NCI-H2029 (cell line): ENCODE data around the gene SLIT3.

Source experiments
- DNase-seq: peaks from one replicate; lab custom pipeline; 2025; lab: John Stamatoyannopoulos, UW

The SLIT3 gene

GRCh38 chr5:169174923-169175322 lies 126.0 kb downstream of the SLIT3 start:
- DNase-seq = no peak

DNA sequence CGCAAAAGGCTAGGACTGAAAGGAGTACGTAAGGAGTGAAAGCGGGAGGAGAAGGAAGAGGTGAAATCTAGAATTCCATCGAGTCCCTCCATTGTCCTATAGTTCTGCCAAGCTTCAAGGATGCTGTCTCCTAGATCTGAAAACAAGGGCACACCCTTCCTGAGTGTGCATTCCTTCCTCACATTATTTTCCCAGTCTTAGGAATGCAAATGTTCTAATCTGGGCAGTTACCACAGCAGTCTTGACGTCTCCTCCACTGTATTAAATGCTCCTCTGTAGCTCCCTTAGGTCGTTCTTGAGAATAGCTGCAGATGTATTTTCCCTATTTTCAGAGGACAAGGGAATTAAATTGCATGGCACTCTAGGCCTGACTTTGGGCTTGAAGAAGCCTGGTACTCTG lies 127.6 kb downstream of the SLIT3 start:
- no peak for DNase-seq

- DNase-seq = no peak
These were observed 129.4 kb downstream of the SLIT3 start for GRCh38 chr5:169171515-169171914.

DNA sequence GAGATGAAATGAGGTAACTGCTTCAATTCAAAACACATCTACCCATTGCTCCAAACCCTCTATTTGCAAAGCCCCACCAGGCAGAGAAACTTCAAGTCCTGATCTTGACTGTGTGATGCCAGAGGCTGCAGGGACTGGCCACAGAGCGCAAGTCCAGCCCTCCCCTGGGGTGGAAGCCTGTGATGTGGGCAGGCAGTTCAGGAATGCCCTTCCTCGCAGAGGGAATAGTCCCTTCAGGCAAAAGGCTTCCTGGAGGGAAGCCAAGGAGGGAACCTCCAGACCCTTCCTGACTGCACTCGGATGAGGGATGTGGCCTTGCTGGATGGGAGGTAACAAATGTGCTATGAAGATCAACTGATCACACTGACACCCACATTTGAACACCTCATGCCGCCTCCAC lies 131.2 kb downstream of the SLIT3 start:
- DNase-seq = no peak

- no peak for DNase-seq
These were observed 132.7 kb downstream of the SLIT3 start for GRCh38 chr5:169168280-169168679.

DNA sequence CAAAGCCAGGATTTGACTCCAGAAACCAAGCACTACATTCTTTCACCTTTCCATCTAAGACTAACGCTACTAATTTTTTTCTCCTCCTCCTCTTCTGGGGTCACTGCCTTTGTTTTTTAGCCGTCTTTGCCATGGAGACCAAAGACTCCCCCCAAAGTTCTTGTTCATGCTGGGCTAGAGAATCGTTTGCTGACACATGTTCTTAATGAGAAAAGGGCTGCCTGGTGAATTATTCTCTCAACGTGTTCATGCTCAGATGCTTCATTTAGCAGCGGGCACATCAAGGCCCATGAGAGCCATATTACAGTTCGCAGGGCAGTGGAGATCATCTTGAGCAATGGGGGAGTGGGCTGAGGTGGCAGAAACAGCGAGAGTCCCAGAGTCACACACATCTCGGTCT lies 134.9 kb downstream of the SLIT3 start:
- no peak for DNase-seq

DNA sequence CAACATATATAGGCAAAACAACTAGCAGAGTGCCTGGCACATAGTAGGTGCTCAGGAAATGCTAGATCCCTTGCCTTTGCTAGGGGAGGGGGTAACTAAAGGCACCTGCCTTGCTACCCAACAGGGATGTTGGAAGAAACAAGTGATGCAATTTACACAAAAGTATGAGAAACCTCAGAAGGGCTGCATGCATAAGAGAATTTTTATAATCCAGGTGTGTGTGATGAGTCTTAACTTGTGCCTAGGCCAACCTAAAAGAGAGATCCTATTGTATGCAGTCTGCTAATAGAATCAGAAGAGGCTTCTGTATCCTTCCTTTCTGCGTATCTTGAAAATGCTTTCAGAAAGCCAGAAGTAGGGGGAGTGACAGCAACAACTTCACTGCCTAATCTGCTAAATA lies 135.9 kb downstream of the SLIT3 start:
- no peak for DNase-seq

- no peak for DNase-seq
These were observed 136.4 kb downstream of the SLIT3 start for GRCh38 chr5:169164481-169164925.

GRCh38 chr5:169162407-169162806 lies 138.5 kb downstream of the SLIT3 start:
- DNase-seq = no peak

DNA sequence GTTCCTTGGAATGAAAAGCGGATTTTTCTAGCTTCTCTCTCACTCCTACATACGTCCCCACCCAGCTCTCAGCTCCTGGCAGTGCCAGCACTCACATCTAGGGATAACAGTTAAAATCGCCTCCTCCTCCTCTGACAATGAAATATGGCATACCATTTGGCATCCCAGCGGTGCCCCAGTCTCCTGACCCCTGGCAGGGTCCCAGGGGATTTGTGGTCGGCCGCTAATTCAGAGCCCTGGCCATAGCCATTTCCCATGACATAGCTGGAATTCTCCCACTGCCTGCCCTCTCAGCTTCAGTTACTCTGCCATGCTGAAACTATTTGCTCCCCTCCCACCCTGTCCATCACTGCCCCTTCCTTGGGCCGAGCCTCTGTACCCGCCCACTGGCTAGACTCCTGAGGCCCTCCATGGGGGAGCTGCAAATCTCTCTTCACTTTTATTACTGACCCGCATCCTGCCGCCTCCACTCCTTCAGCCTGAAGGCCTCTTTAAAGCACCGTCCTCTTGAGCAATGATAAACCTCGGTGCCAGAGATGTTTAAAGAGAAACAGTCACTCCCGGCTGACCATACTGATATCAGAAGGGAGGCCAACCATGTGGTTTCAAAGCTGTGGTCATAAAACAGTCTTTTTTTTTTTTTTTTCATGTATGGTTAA lies 139.8 kb downstream of the SLIT3 start:
- no peak for DNase-seq

- DNase-seq = no peak
These were observed 140.5 kb downstream of the SLIT3 start for GRCh38 chr5:169160405-169160901.

- no peak for DNase-seq
These were observed 142.2 kb downstream of the SLIT3 start for GRCh38 chr5:169158764-169159163.

DNA sequence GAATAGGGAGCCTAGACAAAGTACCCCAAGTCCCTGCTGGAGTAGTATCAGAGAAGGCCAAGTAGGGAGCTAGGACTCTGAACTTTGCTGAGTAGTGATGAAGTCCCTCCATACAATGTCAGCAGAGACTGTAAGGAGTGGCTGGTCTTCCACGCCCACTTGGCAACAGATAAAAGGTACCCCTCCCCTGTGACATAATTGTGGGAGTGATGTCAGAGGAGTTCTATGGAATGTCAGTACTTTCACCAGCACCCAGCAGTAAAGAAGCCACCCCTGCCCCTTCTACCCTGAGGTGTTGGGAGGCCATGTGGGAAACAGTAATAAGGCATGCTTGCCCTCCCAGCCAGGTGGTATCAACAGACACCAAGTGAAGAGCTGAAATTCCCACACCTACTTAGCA lies 143.9 kb downstream of the SLIT3 start:
- no peak for DNase-seq

GRCh38 chr5:169154679-169155078 lies 146.3 kb downstream of the SLIT3 start:
- no peak for DNase-seq

- no peak for DNase-seq
These were observed 147.5 kb downstream of the SLIT3 start for GRCh38 chr5:169153405-169153804.

DNA sequence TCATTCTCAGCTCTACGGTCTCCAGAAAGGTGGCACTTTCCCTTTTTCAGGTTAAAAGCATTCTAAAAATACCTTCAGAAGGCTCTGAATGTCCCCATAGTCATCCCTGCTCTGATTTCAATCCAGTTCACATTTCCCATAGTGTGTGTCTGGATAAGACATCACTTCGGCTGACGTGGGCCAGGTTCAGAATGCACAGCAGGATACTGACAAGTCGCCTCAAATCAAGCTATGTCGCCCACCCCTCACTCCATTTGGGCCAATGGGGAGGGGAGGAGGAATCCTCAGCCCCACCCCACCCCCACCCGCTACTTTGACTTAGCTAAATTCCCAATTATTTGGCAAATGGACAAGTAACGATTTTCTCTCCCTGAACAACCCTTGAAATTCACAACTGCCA lies 148.0 kb downstream of the SLIT3 start:
- DNase-seq = no peak

GRCh38 chr5:169152453-169152852 lies 148.5 kb downstream of the SLIT3 start:
- no peak for DNase-seq

DNA sequence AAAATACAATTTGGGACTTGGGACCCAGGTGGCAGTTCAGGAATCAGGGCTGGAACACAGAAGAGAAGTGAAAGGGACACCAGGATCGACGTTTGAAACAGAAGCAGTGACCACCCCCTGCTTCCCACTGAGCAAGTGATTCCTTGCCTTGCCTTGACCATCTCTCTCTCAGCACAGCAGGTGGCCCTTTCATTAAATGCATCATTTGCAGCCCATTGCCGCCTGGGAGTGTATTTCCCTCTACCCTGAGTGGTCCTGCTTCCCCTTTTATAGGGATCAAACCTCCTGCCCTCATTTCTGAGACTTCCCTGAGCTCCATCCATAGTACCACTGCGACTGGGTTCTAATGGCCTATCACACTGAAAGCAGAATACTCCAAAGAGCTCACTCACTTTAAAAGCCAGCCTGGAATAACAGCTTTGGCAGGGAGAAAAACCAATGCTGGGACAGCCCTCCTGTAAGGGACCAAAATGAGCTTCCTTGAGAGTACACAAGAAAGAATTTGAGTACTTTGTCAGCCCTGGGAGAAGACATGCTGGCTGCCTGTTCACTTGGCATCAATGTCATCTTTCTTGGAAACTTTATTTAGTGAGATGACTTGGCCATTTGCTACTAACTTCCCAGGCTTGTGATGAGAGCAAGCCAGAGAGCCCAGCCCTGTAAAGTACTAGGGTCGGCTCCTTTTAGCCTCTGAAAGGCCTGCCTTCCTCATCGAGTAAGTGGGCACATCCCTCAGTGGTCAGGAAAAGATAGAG lies 149.7 kb downstream of the SLIT3 start:
- no peak for DNase-seq

DNA sequence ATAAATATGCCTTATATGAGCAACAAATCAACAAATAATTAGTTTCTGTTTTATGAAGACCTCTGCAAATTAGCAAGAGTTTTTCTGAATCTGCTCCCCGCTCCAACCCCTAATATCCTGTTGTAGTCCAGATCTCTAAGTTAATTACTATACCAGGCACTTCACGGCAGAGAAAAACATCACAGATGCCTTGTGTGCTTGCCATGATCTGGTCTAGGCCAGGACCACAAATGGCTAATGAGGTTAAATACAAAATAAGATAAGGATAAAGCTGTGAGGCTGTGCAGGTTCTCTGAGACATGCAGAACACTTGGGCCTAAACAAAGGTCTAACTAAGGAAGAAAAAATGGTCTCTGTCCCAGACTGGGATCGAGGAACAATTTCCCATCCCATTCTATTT lies 150.8 kb downstream of the SLIT3 start:
- DNase-seq = no peak

DNA sequence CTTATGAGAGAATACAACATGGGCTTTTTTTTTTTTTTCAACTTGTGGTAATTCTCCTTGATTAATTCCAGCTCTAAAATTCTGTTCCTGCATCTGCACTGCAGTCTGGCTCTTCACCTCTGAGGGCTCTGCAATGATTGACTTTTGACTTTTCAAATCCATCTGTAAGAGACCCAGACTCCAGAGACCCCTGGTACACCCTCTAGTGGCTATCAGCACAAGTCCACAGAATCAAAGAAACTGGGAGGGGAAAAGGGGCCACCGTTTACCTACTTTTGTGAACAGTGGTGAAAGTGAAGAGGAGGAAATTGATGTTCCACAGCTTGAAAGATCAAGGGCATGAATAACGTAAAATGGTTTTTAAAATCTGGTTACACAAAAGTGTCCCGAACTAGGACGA lies 151.6 kb downstream of the SLIT3 start:
- DNase-seq = no peak

DNA sequence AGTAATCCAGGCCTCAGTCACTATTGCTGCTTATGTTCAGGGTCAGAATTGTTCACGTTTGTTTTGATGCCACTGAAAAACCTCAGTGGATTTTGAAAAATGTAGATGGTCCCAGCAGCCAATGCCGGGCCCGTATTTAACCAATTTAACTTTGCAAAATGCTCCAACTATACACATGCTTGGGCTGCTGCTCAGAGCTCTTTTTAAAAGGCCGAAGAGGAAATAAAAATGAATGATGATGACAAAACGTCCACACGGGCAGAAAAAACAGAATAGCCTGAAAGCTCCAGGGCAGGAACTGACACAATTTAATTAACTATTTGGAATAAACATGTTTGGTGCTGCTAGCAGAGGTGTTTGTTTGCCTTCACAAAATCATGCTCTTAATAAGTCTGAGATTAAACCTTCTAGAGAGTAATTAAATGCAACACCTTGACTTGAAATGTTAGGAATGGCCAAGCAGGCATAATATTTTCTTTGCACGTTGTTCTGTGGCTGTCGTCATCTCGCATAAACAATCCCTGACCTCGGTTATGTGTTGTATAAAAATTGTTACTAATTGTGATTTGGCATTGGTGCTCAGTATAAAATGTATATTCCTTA lies 152.7 kb downstream of the SLIT3 start:
- DNase-seq = no peak

GRCh38 chr5:169147534-169147933 lies 153.4 kb downstream of the SLIT3 start:
- DNase-seq = no peak

GRCh38 chr5:169146158-169146557 lies 154.8 kb downstream of the SLIT3 start:
- no peak for DNase-seq
